H1 (cell line): ENCODE data around the gene CST8. TPM values are rescaled to one million over a fixed set of nuclear protein-coding genes. Genes with fewer than 3 reads are reported as not detected.

Source experiments
- BRCA1 ChIP-seq: IDR thresholded peaks from 2 replicates; pipeline ENCODE4 v1.6.1; 2012; ENCODE audit warnings: low read depth, low read length, improper control_type of control experiment
- CTBP2 ChIP-seq: IDR thresholded peaks from 2 replicates; pipeline ENCODE4 v1.7.0; 2011; ENCODE audit warnings: borderline replicate concordance, mild to moderate bottlenecking, moderate library complexity, mixed read lengths, low read length; ENCODE audit not compliant: insufficient read depth, insufficient read length
- GTF2F1 ChIP-seq: IDR thresholded peaks from 2 replicates; pipeline ENCODE4 v1.6.1; 2012; ENCODE audit warnings: low read depth, low read length, improper control_type of control experiment, borderline replicate concordance
- RAD21 ChIP-seq, 2 experiments: IDR thresholded peaks in 1 of 2; conservative IDR thresholded peaks in 1 of 2; 2 replicates each; pipeline ENCODE4 v1.6.1; 2011; ENCODE audit warnings: low read depth in 2 of 2, low read length in 2 of 2, improper control_type of control experiment in 1 of 2, inconsistent platforms in 1 of 2, mild to moderate bottlenecking in 1 of 2, moderate library complexity in 1 of 2
- RNF2 ChIP-seq: fragments of 200-900, 300-1000 bp; sonication (generic); IDR thresholded peaks from 2 replicates; pipeline ENCODE4 v1.7.1; 2016; ENCODE audit warnings: borderline replicate concordance, low read depth, mild to moderate bottlenecking, antibody characterized with exemption, low read length; ENCODE audit not compliant: poor library complexity, severe bottlenecking; ENCODE audit errors: missing control alignments
- TBP ChIP-seq: IDR thresholded peaks from 2 replicates; pipeline ENCODE4 v1.6.1; 2011; ENCODE audit warnings: low read depth, low read length, improper control_type of control experiment
- polyA plus RNA-seq, 7 experiments: library from polyadenylated mRNA; depleted of rRNA in 3 of 7; stranded (reverse) in 5 of 7; unstranded in 2 of 7; fragments of >200 nt in 5 of 7; fragments of 200-250 nt in 2 of 7; gene quantifications; 1 replicate in 5 of 7; 2 replicates in 1 of 7; 4 replicates in 1 of 7; pipeline versions ENCODE4 v1.2.1 to v1.2.3, GENCODE V29; 2011 to 2013; ENCODE audit warnings: missing spikeins in 2 of 7, mixed read lengths in 2 of 7
- total RNA-seq: library from RNA; stranded (reverse); fragmentation: NEBNext Ultra II Directional; extraction: Animal tissue kit (Norgen Biotek cat#: 25700); gene quantifications from 2 replicates; pipeline ENCODE4 v1.2.1, GENCODE V29; 2021
- TF ChIP-seq, protein P1 (sequence below): fragments of 300-600 bp; sonication (generic); IDR thresholded peaks from 2 replicates; pipeline ENCODE4 v1.7.1; 2012; ENCODE audit warnings: low read length, moderate library complexity, mild to moderate bottlenecking, inconsistent platforms; ENCODE audit not compliant: insufficient replicate concordance
- TF ChIP-seq, protein P2 (sequence below): IDR thresholded peaks from 2 replicates; pipeline ENCODE4 v1.6.1; 2012; ENCODE audit warnings: inconsistent platforms

The CST8 gene
- total and polyA plus RNA-seq, 2 of the 8 experiments (the other 6 are each of a cell fraction or from before 2014, with no cell fraction given): not detected

DNA sequence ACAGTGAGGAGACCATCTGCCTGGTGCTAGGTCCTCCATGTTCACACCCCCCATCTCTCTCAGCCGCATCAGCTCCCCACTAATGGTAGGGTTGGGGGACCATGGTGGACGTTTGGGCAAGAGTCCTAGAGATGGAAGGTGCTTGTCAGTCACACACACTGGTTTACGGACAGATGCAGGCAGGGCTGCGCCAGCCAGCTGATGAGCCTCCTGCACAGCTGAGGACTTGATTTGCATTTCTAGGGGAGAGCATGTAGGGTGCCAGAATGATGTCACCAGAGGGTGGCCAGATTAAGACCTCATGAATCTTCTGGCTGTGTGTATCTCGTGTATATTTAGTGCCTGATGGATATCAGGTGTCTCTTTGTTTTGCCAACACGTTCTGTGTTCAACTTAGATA lies 28.6 kb downstream of the CST8 start (continued):
- TF ChIP-seq, protein P1, sequence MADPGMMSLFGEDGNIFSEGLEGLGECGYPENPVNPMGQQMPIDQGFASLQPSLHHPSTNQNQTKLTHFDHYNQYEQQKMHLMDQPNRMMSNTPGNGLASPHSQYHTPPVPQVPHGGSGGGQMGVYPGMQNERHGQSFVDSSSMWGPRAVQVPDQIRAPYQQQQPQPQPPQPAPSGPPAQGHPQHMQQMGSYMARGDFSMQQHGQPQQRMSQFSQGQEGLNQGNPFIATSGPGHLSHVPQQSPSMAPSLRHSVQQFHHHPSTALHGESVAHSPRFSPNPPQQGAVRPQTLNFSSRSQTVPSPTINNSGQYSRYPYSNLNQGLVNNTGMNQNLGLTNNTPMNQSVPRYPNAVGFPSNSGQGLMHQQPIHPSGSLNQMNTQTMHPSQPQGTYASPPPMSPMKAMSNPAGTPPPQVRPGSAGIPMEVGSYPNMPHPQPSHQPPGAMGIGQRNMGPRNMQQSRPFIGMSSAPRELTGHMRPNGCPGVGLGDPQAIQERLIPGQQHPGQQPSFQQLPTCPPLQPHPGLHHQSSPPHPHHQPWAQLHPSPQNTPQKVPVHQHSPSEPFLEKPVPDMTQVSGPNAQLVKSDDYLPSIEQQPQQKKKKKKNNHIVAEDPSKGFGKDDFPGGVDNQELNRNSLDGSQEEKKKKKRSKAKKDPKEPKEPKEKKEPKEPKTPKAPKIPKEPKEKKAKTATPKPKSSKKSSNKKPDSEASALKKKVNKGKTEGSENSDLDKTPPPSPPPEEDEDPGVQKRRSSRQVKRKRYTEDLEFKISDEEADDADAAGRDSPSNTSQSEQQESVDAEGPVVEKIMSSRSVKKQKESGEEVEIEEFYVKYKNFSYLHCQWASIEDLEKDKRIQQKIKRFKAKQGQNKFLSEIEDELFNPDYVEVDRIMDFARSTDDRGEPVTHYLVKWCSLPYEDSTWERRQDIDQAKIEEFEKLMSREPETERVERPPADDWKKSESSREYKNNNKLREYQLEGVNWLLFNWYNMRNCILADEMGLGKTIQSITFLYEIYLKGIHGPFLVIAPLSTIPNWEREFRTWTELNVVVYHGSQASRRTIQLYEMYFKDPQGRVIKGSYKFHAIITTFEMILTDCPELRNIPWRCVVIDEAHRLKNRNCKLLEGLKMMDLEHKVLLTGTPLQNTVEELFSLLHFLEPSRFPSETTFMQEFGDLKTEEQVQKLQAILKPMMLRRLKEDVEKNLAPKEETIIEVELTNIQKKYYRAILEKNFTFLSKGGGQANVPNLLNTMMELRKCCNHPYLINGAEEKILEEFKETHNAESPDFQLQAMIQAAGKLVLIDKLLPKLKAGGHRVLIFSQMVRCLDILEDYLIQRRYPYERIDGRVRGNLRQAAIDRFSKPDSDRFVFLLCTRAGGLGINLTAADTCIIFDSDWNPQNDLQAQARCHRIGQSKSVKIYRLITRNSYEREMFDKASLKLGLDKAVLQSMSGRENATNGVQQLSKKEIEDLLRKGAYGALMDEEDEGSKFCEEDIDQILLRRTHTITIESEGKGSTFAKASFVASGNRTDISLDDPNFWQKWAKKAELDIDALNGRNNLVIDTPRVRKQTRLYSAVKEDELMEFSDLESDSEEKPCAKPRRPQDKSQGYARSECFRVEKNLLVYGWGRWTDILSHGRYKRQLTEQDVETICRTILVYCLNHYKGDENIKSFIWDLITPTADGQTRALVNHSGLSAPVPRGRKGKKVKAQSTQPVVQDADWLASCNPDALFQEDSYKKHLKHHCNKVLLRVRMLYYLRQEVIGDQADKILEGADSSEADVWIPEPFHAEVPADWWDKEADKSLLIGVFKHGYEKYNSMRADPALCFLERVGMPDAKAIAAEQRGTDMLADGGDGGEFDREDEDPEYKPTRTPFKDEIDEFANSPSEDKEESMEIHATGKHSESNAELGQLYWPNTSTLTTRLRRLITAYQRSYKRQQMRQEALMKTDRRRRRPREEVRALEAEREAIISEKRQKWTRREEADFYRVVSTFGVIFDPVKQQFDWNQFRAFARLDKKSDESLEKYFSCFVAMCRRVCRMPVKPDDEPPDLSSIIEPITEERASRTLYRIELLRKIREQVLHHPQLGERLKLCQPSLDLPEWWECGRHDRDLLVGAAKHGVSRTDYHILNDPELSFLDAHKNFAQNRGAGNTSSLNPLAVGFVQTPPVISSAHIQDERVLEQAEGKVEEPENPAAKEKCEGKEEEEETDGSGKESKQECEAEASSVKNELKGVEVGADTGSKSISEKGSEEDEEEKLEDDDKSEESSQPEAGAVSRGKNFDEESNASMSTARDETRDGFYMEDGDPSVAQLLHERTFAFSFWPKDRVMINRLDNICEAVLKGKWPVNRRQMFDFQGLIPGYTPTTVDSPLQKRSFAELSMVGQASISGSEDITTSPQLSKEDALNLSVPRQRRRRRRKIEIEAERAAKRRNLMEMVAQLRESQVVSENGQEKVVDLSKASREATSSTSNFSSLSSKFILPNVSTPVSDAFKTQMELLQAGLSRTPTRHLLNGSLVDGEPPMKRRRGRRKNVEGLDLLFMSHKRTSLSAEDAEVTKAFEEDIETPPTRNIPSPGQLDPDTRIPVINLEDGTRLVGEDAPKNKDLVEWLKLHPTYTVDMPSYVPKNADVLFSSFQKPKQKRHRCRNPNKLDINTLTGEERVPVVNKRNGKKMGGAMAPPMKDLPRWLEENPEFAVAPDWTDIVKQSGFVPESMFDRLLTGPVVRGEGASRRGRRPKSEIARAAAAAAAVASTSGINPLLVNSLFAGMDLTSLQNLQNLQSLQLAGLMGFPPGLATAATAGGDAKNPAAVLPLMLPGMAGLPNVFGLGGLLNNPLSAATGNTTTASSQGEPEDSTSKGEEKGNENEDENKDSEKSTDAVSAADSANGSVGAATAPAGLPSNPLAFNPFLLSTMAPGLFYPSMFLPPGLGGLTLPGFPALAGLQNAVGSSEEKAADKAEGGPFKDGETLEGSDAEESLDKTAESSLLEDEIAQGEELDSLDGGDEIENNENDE: no peak
- TF ChIP-seq, protein P2, sequence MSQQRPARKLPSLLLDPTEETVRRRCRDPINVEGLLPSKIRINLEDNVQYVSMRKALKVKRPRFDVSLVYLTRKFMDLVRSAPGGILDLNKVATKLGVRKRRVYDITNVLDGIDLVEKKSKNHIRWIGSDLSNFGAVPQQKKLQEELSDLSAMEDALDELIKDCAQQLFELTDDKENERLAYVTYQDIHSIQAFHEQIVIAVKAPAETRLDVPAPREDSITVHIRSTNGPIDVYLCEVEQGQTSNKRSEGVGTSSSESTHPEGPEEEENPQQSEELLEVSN: no peak
- TF ChIP-seq GTF2F1 (no peak), RNF2 (no peak), RAD21 (IDR thresholded peaks at IDR 0.05 in 1 of 2, conservative IDR thresholded peaks at IDR 0.05 in 1 of 2; ENCODE audit: low read depth in 2 of 2, low read length in 2 of 2) (no peak), CTBP2 (no peak), BRCA1 (no peak), TBP (no peak)
